Endothelial cell (in vitro differentiated cells): ENCODE results near the gene METTL25. TPM values are rescaled to one million over a fixed set of nuclear protein-coding genes. Genes with fewer than 3 reads are reported as not detected.
A peak's percentile ranks its signal among the peaks of the same experiment; 100 is the strongest.

Experiments used
- DNase-seq: peaks from one replicate; pipeline ENCODE4 v3.0.0; 2021; ENCODE audit warnings: low spot score
- H3K27ac Mint-ChIP-seq: one replicate; pipeline ENCODE4 v1.8.0; 2021; ENCODE audit warnings: mixed read lengths, inconsistent platforms; ENCODE audit not compliant: unreplicated experiment
- H3K27me3 Mint-ChIP-seq: one replicate; pipeline ENCODE4 v1.8.0; 2021; ENCODE audit warnings: mild to moderate bottlenecking, moderate library complexity, mixed read lengths, inconsistent platforms; ENCODE audit not compliant: unreplicated experiment
- H3K36me3 Mint-ChIP-seq: one replicate; pipeline ENCODE4 v1.8.0; 2021; ENCODE audit warnings: mild to moderate bottlenecking, low read depth, mixed read lengths, inconsistent platforms; ENCODE audit not compliant: unreplicated experiment
- H3K4me1 Mint-ChIP-seq: one replicate; pipeline ENCODE4 v1.8.0; 2021; ENCODE audit warnings: mild to moderate bottlenecking, mixed read lengths, inconsistent platforms; ENCODE audit not compliant: unreplicated experiment
- H3K4me3 Mint-ChIP-seq: one replicate; pipeline ENCODE4 v1.8.0; 2021; ENCODE audit warnings: mild to moderate bottlenecking, mixed read lengths, inconsistent platforms; ENCODE audit not compliant: unreplicated experiment
- H3K9me3 Mint-ChIP-seq: one replicate; pipeline ENCODE4 v1.8.0; 2021; ENCODE audit warnings: mixed read lengths, inconsistent platforms; ENCODE audit not compliant: unreplicated experiment
- CTCF ChIP-seq: fragments of 200-600 bp; sonication (generic); IDR thresholded peaks from one replicate; pipeline ENCODE4 v1.5.0; 2021; ENCODE audit warnings: antibody characterized with exemption; ENCODE audit not compliant: unreplicated experiment
- total RNA-seq: library from RNA; stranded (reverse); fragmentation: NEBNext Ultra II Directional; extraction: Animal tissue kit (Norgen Biotek cat#: 25700); gene quantifications from one replicate; pipeline ENCODE4 v1.2.1, GENCODE V29; 2021; ENCODE audit not compliant: unreplicated experiment

The METTL25 gene
- total RNA-seq, 1 donor from 2014 or later = 7.8 TPM

GRCh38 chr12:82326905-82327503, 31.3 kb upstream of the METTL25 start:
- Mint-ChIP-seq H3K27ac (no peak overlapping the region), H3K27me3 (no peaks in the 10 kb centered on the region), H3K9me3 (no peaks in the 10 kb centered on the region), H3K4me1 (no peaks in the 10 kb centered on the region), H3K4me3 (no peak overlapping the region), H3K36me3 (no peaks in the 10 kb centered on the region)
- TF ChIP-seq CTCF = peak; percentile 75
- DNase-seq = no peak

- DNase-seq = no peak
- Mint-ChIP-seq H3K4me3 (no peak overlapping the region), H3K27me3 (no peaks in the 10 kb centered on the region), H3K4me1 (no peaks in the 10 kb centered on the region), H3K36me3 (no peaks in the 10 kb centered on the region), H3K27ac (no peak overlapping the region), H3K9me3 (no peaks in the 10 kb centered on the region)
- TF ChIP-seq CTCF = no peak
Measured at GRCh38 chr12:82327861-82328260, 30.5 kb upstream of the METTL25 start.

- Mint-ChIP-seq H3K4me1 (no peaks in the 10 kb centered on the region), H3K27ac (no peak overlapping the region), H3K9me3 (no peaks in the 10 kb centered on the region), H3K4me3 (no peak overlapping the region), H3K27me3 (no peaks in the 10 kb centered on the region), H3K36me3 (no peaks in the 10 kb centered on the region)
- TF ChIP-seq CTCF = no peak
- DNase-seq = no peak
Measured at GRCh38 chr12:82329508-82329907, 28.8 kb upstream of the METTL25 start.

- Mint-ChIP-seq H3K36me3 (no peaks in the 10 kb centered on the region), H3K4me3 (no peak overlapping the region), H3K9me3 (no peaks in the 10 kb centered on the region), H3K27me3 (no peaks in the 10 kb centered on the region), H3K27ac (no peak overlapping the region), H3K4me1 (no peaks in the 10 kb centered on the region)
- TF ChIP-seq CTCF = no peak
- no peak for DNase-seq
Measured at GRCh38 chr12:82350161-82350560, 8.2 kb upstream of the METTL25 start.

- DNase-seq = no peak
- no peaks in the 10 kb centered on the region for H3K4me1 Mint-ChIP-seq
- no peak for TF ChIP-seq CTCF
- H3K36me3 Mint-ChIP-seq = no peaks in the 10 kb centered on the region
- H3K9me3 Mint-ChIP-seq = no peaks in the 10 kb centered on the region
- no peaks in the 10 kb centered on the region for H3K27me3 Mint-ChIP-seq
- H3K4me3 Mint-ChIP-seq = no peak overlapping the region
- no peak overlapping the region for H3K27ac Mint-ChIP-seq
Measured at GRCh38 chr12:82351390-82351789, 6.9 kb upstream of the METTL25 start.
